GM23338 (cell line): ENCODE results near the gene DST. TPM values are rescaled to one million over a fixed set of nuclear protein-coding genes. Genes with fewer than 3 reads are reported as not detected.

Source experiments
- ATAC-seq: fragments of 200-7000 bp; cut with Tn5 transposase; 3 replicates; pipeline ENCODE4 v1.9.1; 2020
- DNase-seq: peaks from one replicate; pipeline ENCODE4 v3.0.0-alpha.2; 2015; ENCODE audit warnings: low spot score
- H2AFZ ChIP-seq: fragments of 200-600 bp; sonication (generic); 2 replicates; pipeline ENCODE4 v1.8.0; 2016; ENCODE audit warnings: antibody characterized with exemption, mild to moderate bottlenecking, moderate library complexity
- H3F3A ChIP-seq: fragments of 200-600 bp; sonication (generic); replicated peaks from 2 replicates; pipeline ENCODE4 v1.8.0; 2017; ENCODE audit warnings: antibody characterized with exemption, mixed run types, low read depth
- H3K27ac ChIP-seq: fragments of 200-600 bp; sonication (generic); 2 replicates; pipeline ENCODE4 v1.6.1; 2016; ENCODE audit warnings: low read depth
- H3K27me3 ChIP-seq: fragments of 200-600 bp; sonication (generic); 2 replicates; pipeline ENCODE4 v1.8.0; 2016; ENCODE audit warnings: mild to moderate bottlenecking, mixed run types, moderate library complexity; ENCODE audit not compliant: insufficient read depth
- H3K36me3 ChIP-seq: fragments of 200-600 bp; sonication (generic); 2 replicates; pipeline ENCODE4 v1.8.0; 2016; ENCODE audit warnings: mild to moderate bottlenecking; ENCODE audit not compliant: insufficient read depth
- H3K4me1 ChIP-seq: fragments of 200-600 bp; sonication (generic); 2 replicates; pipeline ENCODE4 v1.8.0; 2016; ENCODE audit warnings: mild to moderate bottlenecking, moderate library complexity; ENCODE audit not compliant: insufficient read depth
- H3K4me2 ChIP-seq: fragments of 200-600 bp; sonication (generic); 2 replicates; pipeline ENCODE4 v1.7.1; 2017; ENCODE audit warnings: mixed run types
- H3K4me3 ChIP-seq: fragments of 200-600 bp; sonication (generic); 2 replicates; pipeline ENCODE4 v1.6.1; 2016; ENCODE audit warnings: mixed run types
- H3K79me2 ChIP-seq: fragments of 200-600 bp; sonication (generic); replicated peaks from 2 replicates; pipeline ENCODE4 v1.8.0; 2017; ENCODE audit warnings: mild to moderate bottlenecking; ENCODE audit not compliant: insufficient read depth
- H3K9me2 ChIP-seq: fragments of 200-600 bp; sonication (generic); 2 replicates; pipeline ENCODE4 v1.8.0; 2017; ENCODE audit not compliant: insufficient read depth
- H4K20me1 ChIP-seq: fragments of 200-600 bp; sonication (generic); replicated peaks from 2 replicates; pipeline ENCODE4 v1.8.0; 2017; ENCODE audit warnings: mild to moderate bottlenecking; ENCODE audit not compliant: insufficient read depth
- H3K27ac Mint-ChIP-seq: 2 replicates; pipeline ENCODE4 v1.8.0; 2020; ENCODE audit warnings: inconsistent platforms, mild to moderate bottlenecking, moderate library complexity, mixed read lengths
- H3K27me3 Mint-ChIP-seq: 3 replicates; pipeline ENCODE4 v1.8.0; 2022; ENCODE audit warnings: low read depth, mild to moderate bottlenecking, moderate library complexity, mixed read lengths, inconsistent platforms; ENCODE audit not compliant: insufficient read depth, poor library complexity
- H3K36me3 Mint-ChIP-seq: 3 replicates; pipeline ENCODE4 v1.8.0; 2021; ENCODE audit warnings: low read depth, mild to moderate bottlenecking, inconsistent platforms, moderate library complexity, mixed read lengths
- H3K4me1 Mint-ChIP-seq: 3 replicates; pipeline ENCODE4 v1.8.0; 2020; ENCODE audit warnings: mild to moderate bottlenecking, inconsistent platforms, mixed read lengths
- H3K4me3 Mint-ChIP-seq: 3 replicates; pipeline ENCODE4 v1.8.0; 2021; ENCODE audit warnings: moderate library complexity, mild to moderate bottlenecking, inconsistent platforms, mixed read lengths
- H3K9me3 Mint-ChIP-seq: 3 replicates; pipeline ENCODE4 v1.8.0; 2020; ENCODE audit warnings: moderate library complexity, mild to moderate bottlenecking, inconsistent platforms, mixed read lengths
- CREB1 ChIP-seq: fragments of 250-450 bp; sonication (Bioruptor Pico); IDR thresholded peaks from 2 replicates; pipeline ENCODE4 v1.5.0; 2020; ENCODE audit warnings: low read depth, mild to moderate bottlenecking, moderate library complexity
- NANOG ChIP-seq: IDR thresholded peaks from 2 replicates; pipeline ENCODE4 v1.6.1; 2016; ENCODE audit warnings: antibody characterized with exemption, borderline replicate concordance
- ZNF331 ChIP-seq: fragments of 250-450 bp; sonication (Bioruptor Pico); IDR thresholded peaks from 2 replicates; pipeline ENCODE4 v1.5.0; 2020; ENCODE audit warnings: low read depth, mild to moderate bottlenecking, moderate library complexity
- polyA plus RNA-seq: library from polyadenylated mRNA; unstranded; fragments of >200 nt; fragmentation: Nextera tagmentation; extraction: Ambion mirVana; gene quantifications from 2 replicates; pipeline ENCODE4 v1.2.1, GENCODE V29; 2016
- total RNA-seq: library from RNA; depleted of rRNA; stranded (reverse); fragments of >200 nt; shearing (Covaris generic); gene quantifications from 2 replicates; pipeline ENCODE4 v1.2.3, GENCODE V29; 2014
- TF ChIP-seq, protein P1 (sequence below): fragments of 250-450 bp; sonication (Bioruptor Pico); IDR thresholded peaks from 2 replicates; pipeline ENCODE4 v1.5.0; 2020; ENCODE audit warnings: mild to moderate bottlenecking, moderate library complexity
- TF ChIP-seq, protein P2 (sequence below): IDR thresholded peaks from one replicate; pipeline ENCODE4 v1.6.1; 2018; ENCODE audit warnings: antibody characterized with exemption; ENCODE audit not compliant: unreplicated experiment

DST gene
- total and polyA plus RNA-seq, 2 experiments from 2014 or later, result 88.7 to 188 TPM

- TF ChIP-seq, protein P1, sequence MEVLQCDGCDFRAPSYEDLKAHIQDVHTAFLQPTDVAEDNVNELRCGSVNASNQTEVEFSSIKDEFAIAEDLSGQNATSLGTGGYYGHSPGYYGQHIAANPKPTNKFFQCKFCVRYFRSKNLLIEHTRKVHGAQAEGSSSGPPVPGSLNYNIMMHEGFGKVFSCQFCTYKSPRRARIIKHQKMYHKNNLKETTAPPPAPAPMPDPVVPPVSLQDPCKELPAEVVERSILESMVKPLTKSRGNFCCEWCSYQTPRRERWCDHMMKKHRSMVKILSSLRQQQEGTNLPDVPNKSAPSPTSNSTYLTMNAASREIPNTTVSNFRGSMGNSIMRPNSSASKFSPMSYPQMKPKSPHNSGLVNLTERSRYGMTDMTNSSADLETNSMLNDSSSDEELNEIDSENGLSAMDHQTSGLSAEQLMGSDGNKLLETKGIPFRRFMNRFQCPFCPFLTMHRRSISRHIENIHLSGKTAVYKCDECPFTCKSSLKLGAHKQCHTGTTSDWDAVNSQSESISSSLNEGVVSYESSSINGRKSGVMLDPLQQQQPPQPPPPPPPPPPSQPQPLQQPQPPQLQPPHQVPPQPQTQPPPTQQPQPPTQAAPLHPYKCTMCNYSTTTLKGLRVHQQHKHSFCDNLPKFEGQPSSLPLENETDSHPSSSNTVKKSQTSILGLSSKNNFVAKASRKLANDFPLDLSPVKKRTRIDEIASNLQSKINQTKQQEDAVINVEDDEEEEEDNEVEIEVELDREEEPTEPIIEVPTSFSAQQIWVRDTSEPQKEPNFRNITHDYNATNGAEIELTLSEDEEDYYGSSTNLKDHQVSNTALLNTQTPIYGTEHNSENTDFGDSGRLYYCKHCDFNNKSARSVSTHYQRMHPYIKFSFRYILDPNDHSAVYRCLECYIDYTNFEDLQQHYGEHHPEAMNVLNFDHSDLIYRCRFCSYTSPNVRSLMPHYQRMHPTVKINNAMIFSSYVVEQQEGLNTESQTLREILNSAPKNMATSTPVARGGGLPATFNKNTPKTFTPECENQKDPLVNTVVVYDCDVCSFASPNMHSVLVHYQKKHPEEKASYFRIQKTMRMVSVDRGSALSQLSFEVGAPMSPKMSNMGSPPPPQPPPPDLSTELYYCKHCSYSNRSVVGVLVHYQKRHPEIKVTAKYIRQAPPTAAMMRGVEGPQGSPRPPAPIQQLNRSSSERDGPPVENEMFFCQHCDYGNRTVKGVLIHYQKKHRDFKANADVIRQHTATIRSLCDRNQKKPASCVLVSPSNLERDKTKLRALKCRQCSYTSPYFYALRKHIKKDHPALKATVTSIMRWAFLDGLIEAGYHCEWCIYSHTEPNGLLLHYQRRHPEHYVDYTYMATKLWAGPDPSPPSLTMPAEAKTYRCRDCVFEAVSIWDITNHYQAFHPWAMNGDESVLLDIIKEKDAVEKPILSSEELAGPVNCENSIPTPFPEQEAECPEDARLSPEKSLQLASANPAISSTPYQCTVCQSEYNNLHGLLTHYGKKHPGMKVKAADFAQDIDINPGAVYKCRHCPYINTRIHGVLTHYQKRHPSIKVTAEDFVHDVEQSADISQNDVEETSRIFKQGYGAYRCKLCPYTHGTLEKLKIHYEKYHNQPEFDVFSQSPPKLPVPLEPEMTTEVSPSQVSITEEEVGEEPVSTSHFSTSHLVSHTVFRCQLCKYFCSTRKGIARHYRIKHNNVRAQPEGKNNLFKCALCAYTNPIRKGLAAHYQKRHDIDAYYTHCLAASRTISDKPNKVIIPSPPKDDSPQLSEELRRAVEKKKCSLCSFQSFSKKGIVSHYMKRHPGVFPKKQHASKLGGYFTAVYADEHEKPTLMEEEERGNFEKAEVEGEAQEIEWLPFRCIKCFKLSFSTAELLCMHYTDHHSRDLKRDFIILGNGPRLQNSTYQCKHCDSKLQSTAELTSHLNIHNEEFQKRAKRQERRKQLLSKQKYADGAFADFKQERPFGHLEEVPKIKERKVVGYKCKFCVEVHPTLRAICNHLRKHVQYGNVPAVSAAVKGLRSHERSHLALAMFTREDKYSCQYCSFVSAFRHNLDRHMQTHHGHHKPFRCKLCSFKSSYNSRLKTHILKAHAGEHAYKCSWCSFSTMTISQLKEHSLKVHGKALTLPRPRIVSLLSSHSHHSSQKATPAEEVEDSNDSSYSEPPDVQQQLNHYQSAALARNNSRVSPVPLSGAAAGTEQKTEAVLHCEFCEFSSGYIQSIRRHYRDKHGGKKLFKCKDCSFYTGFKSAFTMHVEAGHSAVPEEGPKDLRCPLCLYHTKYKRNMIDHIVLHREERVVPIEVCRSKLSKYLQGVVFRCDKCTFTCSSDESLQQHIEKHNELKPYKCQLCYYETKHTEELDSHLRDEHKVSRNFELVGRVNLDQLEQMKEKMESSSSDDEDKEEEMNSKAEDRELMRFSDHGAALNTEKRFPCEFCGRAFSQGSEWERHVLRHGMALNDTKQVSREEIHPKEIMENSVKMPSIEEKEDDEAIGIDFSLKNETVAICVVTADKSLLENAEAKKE (CRISPR knock-in tag), result no peak
- no peak for TF ChIP-seq NANOG
These were observed 183.5 kb downstream of the DST start (continued) for GRCh38 chr6:56459030-56459805.

DNA sequence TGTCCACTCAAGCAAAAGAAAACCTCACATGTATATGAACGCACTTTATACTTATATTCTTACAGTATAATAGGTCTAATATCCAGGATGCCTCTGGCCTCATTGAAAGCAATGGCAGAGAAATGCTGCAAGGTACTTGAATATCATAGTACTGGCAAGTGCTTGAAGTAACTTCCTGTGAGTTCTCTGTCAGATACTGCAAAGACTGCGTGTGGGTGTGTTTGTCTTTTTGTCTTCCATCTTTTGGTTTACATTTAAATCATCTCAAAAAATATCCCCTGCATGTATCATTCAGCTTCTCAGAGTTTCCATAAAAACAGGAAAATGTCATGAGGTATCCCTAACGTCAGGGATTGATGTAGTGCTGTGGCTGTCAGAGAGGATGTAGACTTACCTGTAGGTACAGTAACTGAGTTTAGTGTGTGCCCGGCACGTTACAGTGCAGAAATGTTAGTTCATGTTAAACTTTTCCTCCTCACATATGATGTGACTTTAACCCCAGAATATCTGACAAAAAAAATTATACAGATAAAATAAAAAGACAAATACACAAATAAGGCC lies 184.3 kb downstream of the DST start:
- no peaks in the 10 kb centered on the region for H3K27me3 ChIP-seq
- H3K36me3 Mint-ChIP-seq, result peaks cover 23% of the 10 kb centered on the region
- H3K4me3 ChIP-seq, result no peak overlapping the region
- no peak overlapping the region for H3K27ac Mint-ChIP-seq
- H3K4me1 ChIP-seq, result no peaks in the 10 kb centered on the region
- no peak for ATAC-seq
- H3K36me3 ChIP-seq, result peaks cover 23% of the 10 kb centered on the region
- no peaks in the 10 kb centered on the region for H3K9me2 ChIP-seq
- H4K20me1 ChIP-seq, result no peaks in the 10 kb centered on the region
- no peak for TF ChIP-seq ZNF331 (CRISPR knock-in tag)
- TF ChIP-seq, protein P2, sequence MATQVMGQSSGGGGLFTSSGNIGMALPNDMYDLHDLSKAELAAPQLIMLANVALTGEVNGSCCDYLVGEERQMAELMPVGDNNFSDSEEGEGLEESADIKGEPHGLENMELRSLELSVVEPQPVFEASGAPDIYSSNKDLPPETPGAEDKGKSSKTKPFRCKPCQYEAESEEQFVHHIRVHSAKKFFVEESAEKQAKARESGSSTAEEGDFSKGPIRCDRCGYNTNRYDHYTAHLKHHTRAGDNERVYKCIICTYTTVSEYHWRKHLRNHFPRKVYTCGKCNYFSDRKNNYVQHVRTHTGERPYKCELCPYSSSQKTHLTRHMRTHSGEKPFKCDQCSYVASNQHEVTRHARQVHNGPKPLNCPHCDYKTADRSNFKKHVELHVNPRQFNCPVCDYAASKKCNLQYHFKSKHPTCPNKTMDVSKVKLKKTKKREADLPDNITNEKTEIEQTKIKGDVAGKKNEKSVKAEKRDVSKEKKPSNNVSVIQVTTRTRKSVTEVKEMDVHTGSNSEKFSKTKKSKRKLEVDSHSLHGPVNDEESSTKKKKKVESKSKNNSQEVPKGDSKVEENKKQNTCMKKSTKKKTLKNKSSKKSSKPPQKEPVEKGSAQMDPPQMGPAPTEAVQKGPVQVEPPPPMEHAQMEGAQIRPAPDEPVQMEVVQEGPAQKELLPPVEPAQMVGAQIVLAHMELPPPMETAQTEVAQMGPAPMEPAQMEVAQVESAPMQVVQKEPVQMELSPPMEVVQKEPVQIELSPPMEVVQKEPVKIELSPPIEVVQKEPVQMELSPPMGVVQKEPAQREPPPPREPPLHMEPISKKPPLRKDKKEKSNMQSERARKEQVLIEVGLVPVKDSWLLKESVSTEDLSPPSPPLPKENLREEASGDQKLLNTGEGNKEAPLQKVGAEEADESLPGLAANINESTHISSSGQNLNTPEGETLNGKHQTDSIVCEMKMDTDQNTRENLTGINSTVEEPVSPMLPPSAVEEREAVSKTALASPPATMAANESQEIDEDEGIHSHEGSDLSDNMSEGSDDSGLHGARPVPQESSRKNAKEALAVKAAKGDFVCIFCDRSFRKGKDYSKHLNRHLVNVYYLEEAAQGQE, result no peak
- no peak for TF ChIP-seq CREB1 (CRISPR knock-in tag)
- H3F3A ChIP-seq, result no peaks in the 10 kb centered on the region
- peaks cover 2% of the 10 kb centered on the region for H3K27me3 Mint-ChIP-seq
- H3K4me2 ChIP-seq, result no peak overlapping the region
- no peaks in the 10 kb centered on the region; the same call in 2 of the 3 replicates for H3K4me1 Mint-ChIP-seq
- H3K27ac ChIP-seq, result no peak overlapping the region
- DNase-seq, result no peak
- H3K4me3 Mint-ChIP-seq, result no peak overlapping the region
- H3K79me2 ChIP-seq, result no peaks in the 10 kb centered on the region
- no peak overlapping the region for H2AFZ ChIP-seq
- no peaks in the 10 kb centered on the region for H3K9me3 Mint-ChIP-seq
